NCI-H1436 treated with DMSO at 0.1 percent for 48 hours (cell line): ENCODE measurements around the gene PAQR7.

Experiments
- DNase-seq: peaks from one replicate; lab custom pipeline; 2025; lab: John Stamatoyannopoulos, UW

PAQR7 gene

GRCh38 chr1:25875154-25875855 is at the start of gene PAQR7:
Gene PAQR7 (minus strand): TSS chr1:25875708. CDS start chr1:25863839, 11,869 bp downstream.
- DNase-seq = no peak

- no peak for DNase-seq
Observed at GRCh38 chr1:25924454-25924853, 48.9 kb upstream of the PAQR7 start.

DNA sequence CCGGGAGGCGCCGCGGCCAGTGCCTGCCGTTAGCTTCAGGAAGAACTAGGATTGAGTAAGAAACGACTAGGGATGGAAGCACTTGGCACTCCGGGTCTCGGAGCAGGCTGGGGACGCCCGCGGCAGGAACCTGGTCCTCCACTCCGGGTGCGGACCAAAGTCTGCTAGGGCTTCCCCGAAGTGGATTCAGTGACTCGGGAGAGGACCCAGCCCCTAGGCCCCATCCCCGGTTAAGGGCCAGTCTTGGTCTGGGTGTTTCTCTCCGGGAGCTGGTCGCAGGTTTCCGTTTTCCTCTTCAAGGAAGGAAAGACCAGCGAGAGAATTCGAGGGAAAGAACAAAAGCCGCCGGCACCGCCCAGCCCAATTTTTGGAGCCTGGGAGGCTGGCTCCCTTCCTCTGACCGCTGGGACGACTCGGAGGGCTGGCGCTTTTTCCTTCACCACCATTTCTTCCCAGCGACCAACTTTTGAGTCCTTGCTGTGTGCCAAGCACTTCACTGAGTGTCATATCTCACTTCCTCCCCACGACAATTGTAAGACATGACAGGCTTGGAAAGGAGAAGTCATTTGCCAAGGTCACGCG is 47.6 kb upstream of the PAQR7 start:
- DNase-seq = no peak

GRCh38 chr1:25922056-25922970 is 46.8 kb upstream of the PAQR7 start:
- DNase-seq = no peak

- no peak for DNase-seq
Observed at GRCh38 chr1:25918615-25919014, 43.1 kb upstream of the PAQR7 start.

DNA sequence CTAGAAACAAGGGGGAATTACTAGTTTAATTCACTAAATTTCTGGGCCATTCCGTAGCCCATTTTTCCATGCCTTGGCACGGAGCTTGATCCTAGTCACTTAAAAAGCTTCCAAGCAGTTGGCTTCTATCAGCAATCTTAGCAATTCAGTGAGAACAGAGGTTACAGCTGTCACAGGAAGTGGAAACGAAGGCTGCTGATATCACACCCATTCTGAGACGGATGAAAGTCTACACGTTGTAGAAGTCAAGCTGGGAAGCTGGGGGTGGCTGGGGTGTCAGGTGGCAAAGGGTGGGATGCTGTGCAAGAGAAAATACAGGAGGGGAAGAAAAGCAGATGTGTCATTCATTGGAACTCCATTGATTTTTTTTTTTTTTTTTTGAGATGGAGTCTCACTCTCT is 42.5 kb upstream of the PAQR7 start:
- no peak for DNase-seq

DNA sequence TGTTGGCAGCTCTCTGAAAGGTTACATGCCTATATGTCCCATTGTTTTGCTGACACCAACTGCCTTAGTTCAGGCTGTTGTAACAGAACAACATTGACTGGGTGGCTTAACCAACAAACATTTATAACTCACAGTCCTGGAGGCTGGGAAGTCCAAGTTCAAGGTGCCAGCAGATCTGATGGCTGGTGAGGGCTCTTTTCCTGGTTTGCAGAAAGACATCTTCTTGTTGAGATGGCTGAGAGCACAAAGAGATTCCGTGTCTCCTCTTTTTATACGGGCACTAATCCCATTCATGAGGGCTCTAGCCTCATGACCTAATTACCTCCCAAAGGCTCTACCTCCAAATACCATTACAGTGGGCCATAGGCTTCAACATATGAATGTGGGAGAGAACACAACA is 41.0 kb upstream of the PAQR7 start:
- no peak for DNase-seq

DNA sequence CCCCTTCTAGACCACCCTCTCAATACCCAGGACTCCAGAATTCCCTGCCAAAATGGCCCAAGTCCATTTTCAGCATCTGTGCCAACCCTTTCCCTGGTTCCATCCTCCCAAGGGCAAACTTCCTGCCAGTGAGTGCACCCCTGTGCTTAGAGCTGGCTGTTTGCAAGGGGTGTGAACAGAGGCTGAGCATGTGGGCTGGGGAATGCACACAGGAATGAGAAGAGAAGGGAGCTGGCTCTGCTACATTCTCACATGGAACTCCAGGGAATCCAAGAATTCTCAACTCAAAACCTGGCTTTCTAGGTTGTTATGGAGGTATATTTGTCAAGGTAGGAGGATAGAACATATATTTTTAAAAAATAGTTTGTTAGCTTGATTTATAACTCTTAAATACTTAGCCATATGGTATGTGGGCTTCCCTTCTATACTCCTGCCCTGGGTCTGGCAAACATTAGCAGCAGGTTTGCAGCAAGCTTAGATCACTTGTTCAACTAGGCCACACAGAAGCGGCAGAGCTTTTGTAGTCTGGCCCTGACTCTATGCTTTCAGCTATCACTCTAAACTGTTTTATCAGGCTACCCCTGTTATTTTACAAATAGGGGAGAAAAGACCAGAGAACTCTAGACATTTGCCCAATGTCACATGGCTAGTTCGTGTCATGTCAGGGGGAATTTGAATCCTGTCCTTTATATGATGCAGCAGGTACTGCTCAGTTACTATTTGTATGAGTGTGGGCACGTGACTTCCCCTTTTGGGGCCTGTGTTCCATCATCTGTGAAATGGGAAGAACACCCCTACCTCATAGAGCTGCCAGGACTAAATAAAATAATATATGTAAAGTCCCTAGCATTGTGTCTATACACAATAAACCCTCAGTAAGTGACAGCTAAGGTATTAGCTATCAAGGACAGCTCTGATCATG is 38.8 kb upstream of the PAQR7 start:
- no peak for DNase-seq

DNA sequence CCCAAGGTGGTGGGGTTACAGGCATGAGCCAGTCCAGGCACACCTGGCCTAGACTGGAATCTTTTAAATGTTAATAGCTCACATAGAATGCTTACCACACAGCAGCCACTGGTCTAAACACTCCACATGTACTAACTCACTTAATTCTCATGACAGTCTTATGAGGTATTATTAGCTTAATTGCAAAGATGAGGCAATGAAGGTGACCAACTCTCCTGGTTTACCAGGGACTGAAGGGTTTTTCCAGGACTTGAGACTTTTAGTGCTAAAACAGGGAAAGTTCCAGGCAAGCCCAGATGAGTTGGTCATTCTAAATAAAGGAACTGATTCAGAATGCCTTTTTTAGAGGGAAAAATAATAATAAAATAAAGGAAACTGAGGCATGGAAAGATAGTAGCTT is 37.7 kb upstream of the PAQR7 start:
- no peak for DNase-seq

DNA sequence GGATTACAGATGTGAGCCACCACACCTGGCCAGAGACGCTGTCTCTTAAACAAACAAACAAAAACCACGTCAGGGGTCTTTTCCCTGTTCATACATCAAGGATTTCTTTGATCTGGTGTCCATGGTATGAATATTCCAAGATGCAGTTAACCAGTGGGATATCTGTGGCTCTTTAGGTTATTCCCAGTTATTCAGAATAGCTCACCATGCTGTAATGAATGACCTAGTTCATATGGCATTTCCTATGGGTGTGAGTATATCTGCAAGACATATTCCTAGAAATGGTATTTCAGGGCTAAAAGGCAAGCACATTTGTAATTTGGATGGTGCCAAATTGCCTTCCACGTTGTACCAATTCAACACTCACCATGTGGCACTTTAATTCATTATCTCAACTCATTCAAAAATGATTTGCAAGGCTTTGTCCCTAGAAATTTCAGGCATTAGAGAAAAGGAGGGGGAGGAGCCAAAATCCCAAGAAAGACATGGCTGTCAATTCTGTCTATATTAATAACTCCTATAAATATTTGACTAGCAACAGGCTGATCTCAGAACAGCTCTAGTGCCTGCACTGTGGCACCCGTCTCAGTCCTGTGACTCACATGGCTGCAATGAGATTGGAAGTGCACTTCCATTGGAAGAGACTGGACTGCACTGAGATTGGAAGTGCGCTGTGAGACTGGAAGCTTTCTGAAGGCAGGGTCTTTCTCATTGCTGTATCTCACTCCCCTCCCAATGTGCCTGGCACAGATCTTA is 36.7 kb upstream of the PAQR7 start:
- DNase-seq = no peak

- DNase-seq = no peak
Observed at GRCh38 chr1:25911162-25911561, 35.7 kb upstream of the PAQR7 start.

- no peak for DNase-seq
Observed at GRCh38 chr1:25909040-25909439, 33.5 kb upstream of the PAQR7 start.

GRCh38 chr1:25908161-25908560 is 32.7 kb upstream of the PAQR7 start:
- no peak for DNase-seq

DNA sequence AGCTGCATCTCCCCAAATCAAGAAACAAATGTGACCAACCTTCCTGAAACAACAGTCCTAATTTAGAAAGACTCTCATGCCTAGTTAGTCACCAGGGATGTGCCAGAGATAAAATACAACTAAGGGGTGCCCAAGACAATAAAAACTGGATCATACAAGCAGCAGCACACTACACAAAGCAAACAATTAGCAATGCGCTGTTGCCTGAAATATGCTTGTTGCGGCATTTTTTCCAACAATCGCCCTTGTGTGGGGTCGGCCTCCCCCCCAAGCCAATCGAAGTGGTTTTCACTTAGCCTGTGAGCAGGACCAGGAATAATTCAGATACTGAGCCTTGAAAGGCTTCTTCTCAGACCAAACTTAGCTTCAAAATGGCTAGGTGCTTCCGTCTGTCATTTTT is 32.1 kb upstream of the PAQR7 start:
- no peak for DNase-seq

- no peak for DNase-seq
Observed at GRCh38 chr1:25906644-25907300, 31.3 kb upstream of the PAQR7 start.

- DNase-seq = peak; percentile 81
Observed at GRCh38 chr1:25905680-25906643, 30.5 kb upstream of the PAQR7 start, which contains the start of gene STMN1. Gene STMN1 (minus strand): TSS chr1:25906419. CDS start chr1:25904676, 1,743 bp downstream.

GRCh38 chr1:25904943-25905679 is 29.6 kb upstream of the PAQR7 start:
- DNase-seq = peak; percentile 43

GRCh38 chr1:25903986-25904385 is 28.5 kb upstream of the PAQR7 start:
- no peak for DNase-seq

- DNase-seq = no peak
Observed at GRCh38 chr1:25902462-25902861, 27.0 kb upstream of the PAQR7 start.
